RKO (cell line): ENCODE results near the gene SDK1.

Source experiments
- DNase-seq: peaks from one replicate; pipeline ENCODE4 v3.0.0-alpha.2; 2016; ENCODE audit warnings: low spot score

Gene SDK1

GRCh38 chr7:3805151-3805550, 504.1 kb downstream of the SDK1 start:
- peak; percentile 38 for DNase-seq

GRCh38 chr7:3806516-3806915, 505.5 kb downstream of the SDK1 start:
- no peak for DNase-seq

DNA sequence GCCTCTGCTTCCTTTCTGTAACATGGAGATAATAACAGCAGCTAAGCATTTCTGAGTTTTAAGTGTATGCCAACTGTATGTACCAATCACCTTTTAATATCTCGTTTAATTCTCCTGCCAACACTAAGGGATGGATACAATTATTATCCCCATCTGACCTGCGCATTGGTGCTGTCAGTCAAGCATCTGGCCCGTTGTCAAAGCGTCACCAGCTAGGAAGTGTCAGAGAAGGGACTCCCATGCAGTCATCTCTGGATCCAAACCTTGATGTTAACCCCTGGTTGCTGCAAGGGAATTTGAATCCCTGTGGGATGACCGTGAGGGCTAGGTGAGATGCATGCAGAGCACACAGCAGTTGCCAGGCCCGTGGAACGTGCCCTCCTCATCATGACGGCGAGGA, 506.8 kb downstream of the SDK1 start:
- no peak for DNase-seq

GRCh38 chr7:3821488-3821887, 520.4 kb downstream of the SDK1 start:
- no peak for DNase-seq

DNA sequence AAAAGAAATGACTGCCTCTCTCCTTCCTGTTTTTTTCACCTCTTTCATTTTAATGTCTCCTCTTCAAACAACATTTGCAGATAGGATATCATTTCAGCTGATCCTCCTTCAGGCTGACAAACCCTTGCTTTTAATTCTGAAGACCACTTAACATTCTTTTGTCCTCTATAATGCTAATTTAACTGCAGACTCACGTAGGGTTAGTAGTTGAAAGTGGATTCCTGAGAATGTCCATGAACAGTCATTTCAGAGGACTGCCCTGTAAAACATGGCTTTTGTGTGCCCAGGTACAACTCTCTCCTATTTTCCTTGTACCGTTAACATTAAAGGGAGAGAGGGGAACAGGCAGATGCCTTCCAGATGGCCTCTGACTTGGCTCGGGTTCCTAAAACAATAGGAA, 524.4 kb downstream of the SDK1 start:
- no peak for DNase-seq

DNA sequence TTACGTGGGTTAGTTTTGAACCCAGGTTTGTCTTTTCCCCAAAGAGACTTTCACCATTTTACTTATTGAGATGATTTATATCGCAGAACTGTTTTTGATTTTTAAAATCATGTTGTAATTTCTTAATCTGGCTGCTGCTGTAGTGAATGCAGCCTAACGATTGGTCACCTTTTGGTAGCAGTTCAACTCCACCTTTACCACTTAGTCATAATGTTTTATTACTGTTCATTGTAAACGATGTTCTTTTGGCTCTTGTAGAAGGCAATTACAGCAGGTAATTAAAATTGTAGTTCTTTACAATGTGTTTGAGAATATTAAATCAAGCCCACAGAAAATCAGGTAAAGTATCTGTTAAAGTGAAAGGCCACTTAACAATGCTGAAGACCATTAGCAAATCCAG, 531.1 kb downstream of the SDK1 start:
- DNase-seq: no peak

DNA sequence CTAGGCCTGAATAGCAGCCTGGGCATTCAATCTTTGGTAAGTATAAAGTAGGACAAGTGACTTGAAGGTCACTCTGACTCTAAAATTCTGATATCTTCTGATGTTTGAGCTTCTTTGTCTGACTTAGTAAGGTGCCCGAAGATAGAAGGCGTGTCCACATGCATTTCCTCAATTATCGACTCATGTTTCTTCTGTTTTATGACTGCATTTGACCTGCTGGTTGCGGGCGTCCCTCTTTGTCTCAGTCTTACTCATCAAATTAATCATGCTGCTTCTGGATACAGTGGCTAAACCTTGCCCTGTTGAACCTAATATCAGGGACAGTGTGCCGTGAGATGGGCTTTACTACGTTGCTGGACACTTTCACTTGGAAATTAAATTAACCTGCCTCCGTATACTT, 534.1 kb downstream of the SDK1 start:
- DNase-seq: peak; percentile 53

DNA sequence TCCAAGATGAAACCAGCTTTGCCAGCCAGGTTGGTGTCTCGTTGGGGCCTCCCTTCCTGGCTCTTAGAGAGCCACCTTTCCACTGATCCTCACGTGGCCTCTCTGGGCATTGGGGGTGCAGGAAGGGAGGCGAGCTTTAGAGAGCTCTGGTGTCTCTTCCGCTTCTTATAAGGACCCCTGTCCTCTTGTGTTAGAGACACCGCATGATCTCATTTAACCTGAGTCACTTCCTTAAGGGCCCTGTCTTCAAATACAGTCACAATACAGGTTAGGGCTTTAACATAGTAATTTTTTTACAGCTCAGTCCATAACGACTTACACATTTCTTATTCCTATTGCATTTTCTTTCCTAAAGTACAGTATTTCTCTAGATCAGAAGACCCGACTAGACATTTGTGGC, 535.8 kb downstream of the SDK1 start:
- DNase-seq: no peak

DNA sequence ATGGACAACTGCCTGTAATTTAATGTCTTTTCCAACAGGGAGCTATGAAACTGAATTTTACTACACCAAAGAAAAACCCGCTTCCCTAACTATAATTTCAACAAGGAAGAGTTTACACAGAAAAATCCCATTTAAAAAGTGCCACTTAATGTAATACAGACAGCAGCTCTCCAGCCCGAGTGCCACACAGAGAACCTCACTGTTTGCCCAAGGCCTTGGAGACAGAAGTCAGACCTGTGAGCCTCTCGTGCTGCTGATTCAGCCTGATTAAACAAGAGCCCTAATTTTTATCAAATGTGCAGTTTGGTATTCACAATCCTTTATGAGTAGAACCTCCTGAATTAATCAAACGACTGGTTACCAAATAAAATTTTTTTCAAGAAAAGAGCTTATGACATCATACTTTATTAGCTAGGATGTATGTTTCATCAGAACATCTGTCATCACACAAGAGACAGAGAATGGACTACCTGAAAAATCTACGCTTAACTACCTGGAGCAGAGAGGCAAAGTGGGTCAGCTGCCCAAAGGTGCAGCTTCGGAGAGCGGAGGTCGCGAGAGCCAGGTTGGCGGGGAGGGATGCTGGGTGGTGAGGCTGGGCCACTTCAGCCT, 543.6 kb downstream of the SDK1 start:
- no peak for DNase-seq

DNA sequence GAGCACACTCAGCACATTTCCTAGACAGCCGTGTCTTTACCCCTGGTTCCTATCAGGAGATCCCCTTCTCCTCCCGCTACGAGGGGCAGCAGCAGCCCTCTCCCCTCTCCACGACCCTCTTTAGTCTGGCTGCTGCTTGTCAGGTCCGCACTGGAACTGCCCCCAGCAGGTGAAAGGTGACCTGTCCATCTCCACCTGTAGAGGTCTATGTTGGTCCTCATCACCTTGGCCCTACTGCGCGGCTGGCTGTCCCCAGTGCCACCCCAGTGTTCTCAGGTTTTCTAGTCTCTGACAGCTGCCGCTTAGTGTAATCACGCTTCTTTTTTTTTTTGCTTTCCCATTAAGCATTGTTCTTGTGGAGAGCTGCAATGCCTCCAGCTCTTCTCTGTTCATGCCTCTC, 545.7 kb downstream of the SDK1 start:
- no peak for DNase-seq

DNA sequence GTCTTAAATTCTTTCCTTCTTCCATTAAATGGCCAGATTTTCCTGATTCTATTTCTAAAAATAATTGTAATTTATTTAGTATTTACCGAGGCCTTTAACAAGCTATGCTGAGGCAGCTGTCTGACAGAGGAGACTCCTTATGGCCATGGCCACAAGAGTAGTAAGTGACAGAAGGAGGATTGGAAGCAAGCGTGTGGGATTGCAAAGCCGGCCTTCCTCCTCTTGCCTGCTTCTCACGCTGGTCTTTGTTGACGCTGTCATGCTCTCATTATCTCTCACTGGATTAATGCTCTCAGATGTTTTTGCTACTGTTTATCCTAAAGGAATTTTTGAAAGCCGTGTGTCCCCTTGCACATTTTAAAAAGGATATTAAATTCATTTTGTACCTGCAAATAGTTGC, 546.3 kb downstream of the SDK1 start:
- no peak for DNase-seq

GRCh38 chr7:3859431-3859830, 558.4 kb downstream of the SDK1 start:
- no peak for DNase-seq

DNA sequence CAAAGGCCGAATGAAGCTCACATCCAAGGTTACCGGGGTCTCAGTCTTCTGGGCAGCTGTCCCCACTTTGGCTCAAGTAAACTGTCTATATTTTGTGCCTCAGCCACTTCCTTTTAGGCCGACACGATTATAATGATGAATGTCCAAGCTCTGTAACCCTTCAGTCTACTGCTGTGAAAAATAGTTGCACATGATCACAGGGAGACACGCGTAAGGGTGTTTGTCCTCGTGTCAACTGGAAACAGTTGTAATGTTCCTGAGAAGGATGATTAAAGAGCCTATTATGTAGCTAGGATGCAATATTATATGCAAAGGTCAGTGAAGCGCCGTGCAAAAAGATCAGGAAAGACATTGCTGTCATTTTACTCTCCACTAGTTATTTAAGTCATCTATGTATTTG, 559.9 kb downstream of the SDK1 start:
- DNase-seq: no peak

DNA sequence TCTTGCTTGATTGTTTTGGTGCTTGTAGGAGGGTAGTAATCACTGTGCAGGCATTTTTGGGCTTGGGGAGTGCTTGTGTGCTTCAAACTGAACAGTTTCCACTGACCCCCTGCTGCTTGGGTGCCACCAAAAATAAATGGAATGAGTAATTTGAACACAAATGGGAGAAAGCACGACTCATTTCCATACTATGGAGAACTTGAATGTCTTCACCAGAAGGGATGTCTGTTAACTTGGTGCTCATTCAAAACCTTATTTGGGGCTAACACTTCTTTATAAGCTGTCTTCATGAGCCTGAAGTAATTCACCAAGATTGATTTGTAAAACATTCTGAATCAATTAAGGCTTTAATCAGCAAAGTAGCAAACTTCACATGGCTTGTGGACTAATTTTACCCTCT, 560.3 kb downstream of the SDK1 start:
- DNase-seq: no peak

DNA sequence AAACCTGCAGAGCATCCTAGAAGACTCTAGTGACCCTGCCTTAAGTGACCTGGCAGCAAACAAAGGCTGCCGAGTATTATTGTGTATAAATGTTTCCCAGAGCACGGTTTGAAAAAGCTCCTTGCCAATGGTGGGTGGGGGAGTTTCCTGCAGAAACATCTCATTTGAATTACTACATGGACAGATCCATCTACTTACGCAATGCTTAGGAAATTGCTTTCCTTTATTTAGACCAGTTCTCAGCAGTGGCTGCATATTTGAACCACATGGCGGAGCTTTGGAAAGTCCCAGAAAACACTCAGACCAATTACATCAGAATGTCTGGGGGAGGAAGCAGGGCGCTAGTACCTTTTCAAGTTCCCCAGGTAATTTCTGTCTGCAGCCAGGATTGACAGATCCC, 560.9 kb downstream of the SDK1 start:
- DNase-seq: no peak

- no peak for DNase-seq
These were observed 561.7 kb downstream of the SDK1 start for GRCh38 chr7:3862774-3863173.

- DNase-seq: no peak
These were observed 565.2 kb downstream of the SDK1 start for GRCh38 chr7:3866277-3866676.

- no peak for DNase-seq
These were observed 566.8 kb downstream of the SDK1 start for GRCh38 chr7:3867863-3868262.

DNA sequence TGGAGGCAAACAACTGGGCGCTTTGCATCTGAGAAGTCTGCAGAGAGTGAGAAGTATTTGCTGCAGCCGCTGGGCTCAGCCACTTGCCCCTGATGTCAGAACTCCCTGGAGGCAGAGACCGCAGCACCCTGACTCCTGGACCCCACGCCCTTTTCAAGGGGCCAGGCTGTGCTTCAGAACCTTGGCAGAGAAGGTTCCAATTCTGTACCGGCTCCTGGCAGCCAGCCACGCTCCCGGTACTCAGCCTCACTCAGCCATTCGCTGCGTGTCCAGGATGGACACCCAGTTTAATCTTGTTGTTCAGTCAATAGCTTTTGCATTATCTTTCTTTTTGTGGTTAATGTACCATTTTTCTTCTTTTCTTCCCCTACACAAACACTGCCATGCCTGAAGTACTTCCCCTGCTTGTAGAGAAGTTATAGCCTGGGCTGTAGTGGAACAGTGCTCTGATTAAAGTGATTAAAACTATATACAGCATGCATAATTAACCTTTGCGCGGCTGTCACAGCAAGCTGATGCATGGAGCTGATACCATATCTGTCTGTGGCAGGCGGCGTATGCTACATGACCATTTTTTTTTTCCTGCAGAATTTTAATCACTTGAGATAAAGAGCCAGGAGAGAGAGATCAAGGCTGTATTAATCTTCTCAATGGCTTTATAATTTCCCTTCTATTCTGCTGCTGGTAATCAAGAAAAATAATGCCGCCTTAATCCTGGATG, 578.5 kb downstream of the SDK1 start:
- DNase-seq: no peak

DNA sequence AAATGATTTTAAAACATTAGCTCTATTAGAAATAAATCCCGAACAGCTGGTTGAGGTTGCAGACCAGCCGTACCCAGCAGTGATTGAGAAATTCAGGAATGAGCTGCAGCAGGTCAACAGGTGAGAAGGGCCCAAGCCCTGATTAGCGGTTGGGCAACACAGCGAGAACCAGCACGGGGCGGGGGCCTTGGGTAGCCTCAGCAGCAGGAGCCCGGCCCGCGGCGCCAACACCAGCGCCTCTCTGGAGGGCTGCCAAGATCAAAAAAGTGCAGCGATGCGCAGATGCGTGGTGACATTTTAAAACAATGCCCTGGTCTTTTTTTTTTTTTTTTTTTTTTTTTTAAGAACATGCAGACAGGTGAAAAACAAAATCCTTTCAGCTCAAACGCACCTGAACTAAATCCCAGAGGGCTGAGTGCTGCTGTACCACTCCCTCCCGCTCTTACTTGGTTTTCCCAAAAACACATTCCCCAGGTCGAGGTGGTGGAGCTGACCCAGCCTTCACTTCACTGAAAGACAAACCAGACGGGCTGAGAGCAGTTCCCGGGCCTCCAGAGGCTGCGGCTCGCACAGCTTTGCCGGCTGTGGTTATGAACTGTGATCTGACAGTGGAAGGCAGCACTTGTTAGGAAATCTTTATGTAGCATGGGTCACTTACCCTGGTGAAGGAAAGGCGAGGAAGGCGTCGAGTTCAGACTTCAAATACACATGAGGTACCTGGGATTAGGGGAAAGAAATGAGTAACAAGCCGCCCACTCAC, 579.4 kb downstream of the SDK1 start:
- DNase-seq: no peak

DNA sequence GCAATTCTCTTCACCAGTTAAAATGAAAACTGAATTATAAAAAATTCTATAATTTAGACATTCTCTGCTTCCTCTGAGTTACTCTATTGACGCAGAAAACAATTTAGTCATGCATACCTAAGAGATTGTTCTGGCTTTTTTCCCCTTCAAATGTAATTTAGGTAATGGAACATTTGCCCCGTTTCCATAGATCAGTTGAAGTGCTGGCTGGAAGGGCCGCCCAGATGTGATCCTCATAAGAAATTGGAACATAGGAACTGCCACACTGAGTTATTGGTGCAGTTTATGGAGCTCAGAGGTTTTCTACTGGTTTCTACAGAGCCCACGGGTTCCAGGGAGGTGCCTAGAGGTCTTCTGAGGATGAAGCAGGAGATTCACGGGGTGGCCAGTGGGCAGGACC, 581.7 kb downstream of the SDK1 start:
- DNase-seq: no peak

DNA sequence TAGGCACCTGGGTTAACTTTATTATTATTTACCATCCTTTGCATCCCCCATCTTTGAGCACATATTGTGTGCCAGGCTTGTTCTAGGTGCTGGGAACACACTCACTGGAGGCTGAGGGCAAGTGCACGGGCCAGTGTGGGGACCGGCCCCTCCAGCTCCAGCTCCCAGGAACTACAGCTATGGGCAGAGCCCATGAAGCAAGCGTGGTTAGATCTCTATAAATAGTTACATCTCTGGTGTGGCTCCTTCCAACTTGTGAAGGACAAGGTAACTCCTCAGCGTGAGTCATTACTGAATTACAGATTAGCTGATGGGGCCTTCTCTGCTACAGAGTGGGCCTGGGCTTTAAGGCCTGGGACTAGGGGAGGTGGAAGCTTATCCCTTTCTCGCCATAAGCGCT, 583.5 kb downstream of the SDK1 start:
- DNase-seq: no peak

GRCh38 chr7:3887096-3887690, 586.1 kb downstream of the SDK1 start:
- DNase-seq: no peak
